ENCODE data around the gene CSMD2. TPM values are rescaled to one million over a fixed set of nuclear protein-coding genes. Genes with fewer than 3 reads are reported as not detected.

CSMD2 gene
- total RNA-seq, 1 experiment from 2014 or later = 0.22 TPM

- Histone ChIP-seq H3K27ac (ENCODE audit: low read depth, low read length) (no peak overlapping the region), H4K20me1 (ENCODE audit: insufficient read depth) (no peaks in the 10 kb centered on the region), H3K4me1 (ENCODE audit: control insufficient read depth in 1 of 2, insufficient read depth in 2 of 2, low read length in 2 of 2) (no peaks in the 10 kb centered on the region), H3K4me3 (replicated peaks in 1 of 2; ENCODE audit: low read depth in 1 of 2, low read length in 2 of 2) (no peak overlapping the region), H3K36me3 (ENCODE audit: control insufficient read depth in 1 of 2, insufficient read depth in 2 of 2, low read length in 2 of 2) (no peaks in the 10 kb centered on the region), H3K9me2 (ENCODE audit: insufficient read depth) (no peaks in the 10 kb centered on the region), H2AFZ (ENCODE audit: low read depth, low read length, poor library complexity, severe bottlenecking) (no peak overlapping the region), H3K9me3 (ENCODE audit: control insufficient read depth in 1 of 2, insufficient read depth in 1 of 2, low read depth in 1 of 2, low read length in 2 of 2) (no peaks in the 10 kb centered on the region), H3K9ac (ENCODE audit: low read length) (no peak overlapping the region), H3K27me3 (ENCODE audit: insufficient read depth, low read length) (peaks cover 75% of the 10 kb centered on the region), H3K4me2 (ENCODE audit: low read length) (no peak overlapping the region), H3K79me2 (ENCODE audit: insufficient read depth, low read length) (no peaks in the 10 kb centered on the region)
- TF ChIP-seq TCF7L2 (IDR thresholded peaks at IDR 0.05; ENCODE audit: borderline replicate concordance, extremely low read depth, insufficient read depth, insufficient read length) = no peak
- TF ChIP-seq, protein P1, sequence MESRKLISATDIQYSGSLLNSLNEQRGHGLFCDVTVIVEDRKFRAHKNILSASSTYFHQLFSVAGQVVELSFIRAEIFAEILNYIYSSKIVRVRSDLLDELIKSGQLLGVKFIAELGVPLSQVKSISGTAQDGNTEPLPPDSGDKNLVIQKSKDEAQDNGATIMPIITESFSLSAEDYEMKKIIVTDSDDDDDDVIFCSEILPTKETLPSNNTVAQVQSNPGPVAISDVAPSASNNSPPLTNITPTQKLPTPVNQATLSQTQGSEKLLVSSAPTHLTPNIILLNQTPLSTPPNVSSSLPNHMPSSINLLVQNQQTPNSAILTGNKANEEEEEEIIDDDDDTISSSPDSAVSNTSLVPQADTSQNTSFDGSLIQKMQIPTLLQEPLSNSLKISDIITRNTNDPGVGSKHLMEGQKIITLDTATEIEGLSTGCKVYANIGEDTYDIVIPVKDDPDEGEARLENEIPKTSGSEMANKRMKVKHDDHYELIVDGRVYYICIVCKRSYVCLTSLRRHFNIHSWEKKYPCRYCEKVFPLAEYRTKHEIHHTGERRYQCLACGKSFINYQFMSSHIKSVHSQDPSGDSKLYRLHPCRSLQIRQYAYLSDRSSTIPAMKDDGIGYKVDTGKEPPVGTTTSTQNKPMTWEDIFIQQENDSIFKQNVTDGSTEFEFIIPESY (IDR thresholded peaks at IDR 0.05; ENCODE audit: extremely low read depth, insufficient replicate concordance, low read length) = no peak
- TF ChIP-seq EZH2 (IDR thresholded peaks at IDR 0.05) = no peak
- no peak for TF ChIP-seq SIN3A (IDR thresholded peaks at IDR 0.05; ENCODE audit: low read depth)
- no peak for TF ChIP-seq ZNF274 (IDR thresholded peaks at IDR 0.05; ENCODE audit: low read depth, low read length)
- no peak for TF ChIP-seq FOSL1 (IDR thresholded peaks at IDR 0.05; ENCODE audit: low read depth)
- TF ChIP-seq YY1 (IDR thresholded peaks at IDR 0.05; ENCODE audit: extremely low read depth, insufficient replicate concordance, low read depth, low read length) = no peak
- TF ChIP-seq JUND (IDR thresholded peaks at IDR 0.05) = no peak
- TF ChIP-seq MAX (IDR thresholded peaks at IDR 0.05) = no peak
- TF ChIP-seq SRF (IDR thresholded peaks at IDR 0.05; ENCODE audit: low read depth) = no peak
- no peak for TF ChIP-seq CBX3 (IDR thresholded peaks at IDR 0.05; ENCODE audit: low read depth)
- TF ChIP-seq EGR1 (IDR thresholded peaks at IDR 0.05; ENCODE audit: low read depth) = no peak
- no peak for TF ChIP-seq SP1 (IDR thresholded peaks at IDR 0.05; ENCODE audit: low read depth)
- TF ChIP-seq POLR2A (IDR thresholded peaks at IDR 0.05; ENCODE audit: borderline replicate concordance, extremely low read depth, insufficient read depth, insufficient read length) = no peak
- no peak for TF ChIP-seq ATF3 (IDR thresholded peaks at IDR 0.05)
- TF ChIP-seq ELF1 (IDR thresholded peaks at IDR 0.05; ENCODE audit: borderline replicate concordance, low read depth) = no peak
- TF ChIP-seq CTCF (IDR thresholded peaks at IDR 0.05 in 2 of 3, conservative IDR thresholded peaks at IDR 0.05 in 1 of 3; ENCODE audit: borderline replicate concordance in 1 of 3, insufficient read depth in 1 of 3, low read depth in 2 of 3, low read length in 2 of 3) = no peak
- TF ChIP-seq RAD21 (IDR thresholded peaks at IDR 0.05; ENCODE audit: low read depth) = no peak
- TF ChIP-seq EZH2phosphoT487 (IDR thresholded peaks at IDR 0.05; ENCODE audit: borderline replicate concordance) = no peak
- BruUV-seq (replicated peaks) = no TSS peak
- DNase-seq (ENCODE audit: low read depth, low spot score) (no peak), ATAC-seq (no peak)
- intact Hi-C loops (cut with micrococcal nuclease) = no loop called here
- POLR2A ChIA-PET = no interaction called here
- CTCF ChIA-PET = no interaction called here
- RAD21 ChIA-PET (ENCODE audit: low non-redundant PET in 1 of 2, low total read pairs in 2 of 2, uncharacterized antibody in 2 of 2, unreplicated experiment in 2 of 2) = no interaction called here
These were observed 468.7 kb downstream of the CSMD2 start for GRCh38 chr1:33696311-33696710.
